Right lobe of liver (tissue), 6 donors: Measurements from ENCODE around the gene LONP1. TPM values are rescaled to one million over a fixed set of nuclear protein-coding genes. Genes with fewer than 3 reads are reported as not detected.

ENCODE experiments used
- ATAC-seq, 4 donors: fragments of 200-7000 bp; cut with Tn5 transposase; one replicate each; pipeline ENCODE4 v1.9.1; 2020; ENCODE audit warnings: mild to moderate bottlenecking in 4 of 4, moderate library complexity in 4 of 4
- DNase-seq, 3 donors: peaks; one replicate each; pipeline ENCODE4 v3.0.0-alpha.2; 2020
- H3K27ac ChIP-seq, 3 donors: fragments of 200-600 bp; one replicate each; pipeline ENCODE4 v1.8.0; 2022
- H3K27me3 ChIP-seq, 2 donors: fragments of 200-600 bp; one replicate each; pipeline ENCODE4 v1.8.0; 2022
- H3K36me3 ChIP-seq, 4 donors: fragments of 200-600 bp; sonication (generic) in 1 of 4; one replicate each; pipeline versions ENCODE4 v1.5.1 to v1.8.0; 2017 to 2022; ENCODE audit warnings: control low read depth in 1 of 4
- H3K4me1 ChIP-seq, 4 donors: fragments of 200-600 bp; sonication (generic) in 1 of 4; one replicate each; pipeline versions ENCODE4 v1.5.1 to v1.8.0; 2017 to 2022; ENCODE audit warnings: control low read depth in 1 of 4
- H3K4me3 ChIP-seq, 3 donors: fragments of 200-600 bp; one replicate each; pipeline ENCODE4 v1.8.0; 2022
- H3K9me3 ChIP-seq, 4 donors: fragments of 200-600 bp; sonication (generic) in 1 of 4; one replicate each; pipeline versions ENCODE4 v1.5.1 to v1.8.0; 2017 to 2022; ENCODE audit warnings: control low read depth in 1 of 4
- POLR2A ChIP-seq: fragments of 450-650 bp; IDR thresholded peaks from one replicate; pipeline ENCODE4 v1.6.1; 2017; ENCODE audit warnings: antibody characterized with exemption, mild to moderate bottlenecking
- WGBS: methylation state at CpG from one replicate; pipeline ENCODE4 v1.1.6; 2018; ENCODE audit warnings: low coverage, low lambda C conversion rate; ENCODE audit not compliant: insufficient coverage; ENCODE audit errors: missing lambda C conversion rate; 5-methylcytosine and 5-hydroxymethylcytosine counted together
- intact Hi-C, 2 donors: fragments of 100-400 bp; cut with DNase I; formaldehyde crosslinking; loops; one replicate each; pipeline versions ENCODE4 v1.11.2 to v1.14.1; 2022
- total RNA-seq, 6 experiments: library from RNA; depleted of rRNA in 2 of 6; stranded (reverse); fragments of >200 nt in 2 of 6; fragmentation: NEBNext Ultra II Directional in 3 of 6; extraction: Animal tissue kit (Norgen Biotek cat#: 25700) in 3 of 6; gene quantifications; one replicate each; pipeline versions ENCODE4 v1.1.0 to v1.2.4, GENCODE V29; 2016 to 2023
- TF ChIP-seq, protein P1 (sequence below), 4 donors: fragments of 200-600 bp in 3 of 4; fragments of 450-650 bp in 1 of 4; IDR thresholded peaks; one replicate each; pipeline versions ENCODE4 v1.5.1 to v1.8.0; 2016 to 2022; ENCODE audit warnings: antibody characterized with exemption in 4 of 4, mild to moderate bottlenecking in 2 of 4
- donor health status: DM: no; HTN: yes; CAD: no.
- donor health status: DM: no; HTN: no; CAD: no.
- donor health status: DM: no; HTN: no; CAD: no.
- donor health status: DM: no; HTN: yes; CAD: no.
- donor health status: DM: no; HTN: yes; CAD: no.

Gene LONP1
- total RNA-seq, 6 experiments from 2014 or later, result 54.5 to 123 (median 66.8) TPM

DNA sequence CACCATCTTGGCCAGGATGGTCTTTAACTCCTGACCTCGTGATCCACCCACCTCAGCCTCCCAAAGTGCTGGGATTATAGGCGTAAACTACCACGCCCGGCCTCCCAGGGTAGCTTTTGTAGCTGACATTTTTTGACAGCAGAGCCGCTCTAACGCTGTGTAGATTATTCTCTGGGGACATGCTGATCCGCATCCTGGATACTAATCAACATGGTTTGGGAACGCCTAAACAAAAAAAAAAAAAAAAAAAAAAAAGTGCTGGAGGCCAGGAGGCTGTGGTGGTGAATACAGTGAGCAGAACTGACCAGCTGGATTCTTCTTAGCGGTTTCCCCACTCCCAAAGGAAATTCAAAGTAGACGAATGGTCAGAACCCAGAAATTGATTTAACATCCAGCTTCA, 5.1 kb downstream of the LONP1 start:
- peaks cover 0 to 22% (median 11%) of the 10 kb centered on the region in 4 donors for H3K4me1 ChIP-seq
- H3K27ac ChIP-seq, result no peak overlapping the region
- no peak for TF ChIP-seq POLR2A
- TF ChIP-seq, protein P1, sequence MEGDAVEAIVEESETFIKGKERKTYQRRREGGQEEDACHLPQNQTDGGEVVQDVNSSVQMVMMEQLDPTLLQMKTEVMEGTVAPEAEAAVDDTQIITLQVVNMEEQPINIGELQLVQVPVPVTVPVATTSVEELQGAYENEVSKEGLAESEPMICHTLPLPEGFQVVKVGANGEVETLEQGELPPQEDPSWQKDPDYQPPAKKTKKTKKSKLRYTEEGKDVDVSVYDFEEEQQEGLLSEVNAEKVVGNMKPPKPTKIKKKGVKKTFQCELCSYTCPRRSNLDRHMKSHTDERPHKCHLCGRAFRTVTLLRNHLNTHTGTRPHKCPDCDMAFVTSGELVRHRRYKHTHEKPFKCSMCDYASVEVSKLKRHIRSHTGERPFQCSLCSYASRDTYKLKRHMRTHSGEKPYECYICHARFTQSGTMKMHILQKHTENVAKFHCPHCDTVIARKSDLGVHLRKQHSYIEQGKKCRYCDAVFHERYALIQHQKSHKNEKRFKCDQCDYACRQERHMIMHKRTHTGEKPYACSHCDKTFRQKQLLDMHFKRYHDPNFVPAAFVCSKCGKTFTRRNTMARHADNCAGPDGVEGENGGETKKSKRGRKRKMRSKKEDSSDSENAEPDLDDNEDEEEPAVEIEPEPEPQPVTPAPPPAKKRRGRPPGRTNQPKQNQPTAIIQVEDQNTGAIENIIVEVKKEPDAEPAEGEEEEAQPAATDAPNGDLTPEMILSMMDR (IDR thresholded peaks at IDR 0.05), result no peak
- no peaks in the 10 kb centered on the region for H3K27me3 ChIP-seq
- intact Hi-C loops, result no loop called here
- peaks cover 0 to 39% (median 24%) of the 10 kb centered on the region in 4 donors for H3K36me3 ChIP-seq
- ATAC-seq (no peak), DNase-seq (no peak)
- H3K9me3 ChIP-seq, result no peaks in the 10 kb centered on the region
- H3K4me3 ChIP-seq, result no peak overlapping the region
- WGBS, result 78% methylated on average over 3 of the region's 10 CpGs

- Histone ChIP-seq H3K27me3 (no peaks in the 10 kb centered on the region), H3K9me3 (no peaks in the 10 kb centered on the region), H3K27ac (no peak overlapping the region), H3K36me3 (peaks cover 0 to 46% (median 24%) of the 10 kb centered on the region in 4 donors), H3K4me3 (no peak overlapping the region), H3K4me1 (peaks cover 0 to 11% (median 4%) of the 10 kb centered on the region in 4 donors)
- DNase-seq, result no peak
- TF ChIP-seq, protein P1 (IDR thresholded peaks at IDR 0.05), result no peak
- TF ChIP-seq POLR2A, result no peak
- 100% methylated on average over 2 of the region's 9 CpGs for WGBS
- ATAC-seq, result no peak
- intact Hi-C loops, result no loop called here
Observed at GRCh38 chr19:5713228-5713627, 6.7 kb downstream of the LONP1 start.

- ATAC-seq, result peak in 2 of 4 donors; percentile 9 to 13
- no CpG with 5 or more reads among the region's 25 CpGs for WGBS
- H3K27ac ChIP-seq, result no peak overlapping the region
- DNase-seq, result no peak
- peaks cover 0 to 53% (median 27%) of the 10 kb centered on the region in 4 donors for H3K36me3 ChIP-seq
- no peak overlapping the region for H3K4me3 ChIP-seq
- intact Hi-C loops, result no loop called here
- H3K27me3 ChIP-seq, result no peaks in the 10 kb centered on the region
- H3K4me1 ChIP-seq, result peaks cover 0 to 8% (median 2%) of the 10 kb centered on the region in 4 donors
- no peaks in the 10 kb centered on the region for H3K9me3 ChIP-seq
- TF ChIP-seq, protein P1 (IDR thresholded peaks at IDR 0.05), result no peak
- TF ChIP-seq POLR2A, result no peak
Observed at GRCh38 chr19:5711713-5712161, 8.2 kb downstream of the LONP1 start.

GRCh38 chr19:5711025-5711424, 8.9 kb downstream of the LONP1 start:
- ATAC-seq, result no peak
- no peak overlapping the region for H3K4me3 ChIP-seq
- H3K4me1 ChIP-seq, result peaks cover 0 to 8% (median 2%) of the 10 kb centered on the region in 4 donors
- no peaks in the 10 kb centered on the region for H3K27me3 ChIP-seq
- DNase-seq, result no peak
- H3K9me3 ChIP-seq, result no peaks in the 10 kb centered on the region
- intact Hi-C loops, result no loop called here
- no peak overlapping the region for H3K27ac ChIP-seq
- TF ChIP-seq, protein P1 (IDR thresholded peaks at IDR 0.05), result no peak
- TF ChIP-seq POLR2A, result no peak
- peaks cover 0 to 60% (median 29%) of the 10 kb centered on the region in 4 donors for H3K36me3 ChIP-seq
- WGBS, result 82% methylated on average over 5 of the region's 8 CpGs
